Measurements from ENCODE around the gene AMH. TPM values are rescaled to one million over a fixed set of nuclear protein-coding genes. Genes with fewer than 3 reads are reported as not detected.

The AMH gene
- total and polyA plus RNA-seq, 7 experiments from 2014 or later = 0.37 to 12.9 (median 4.6) TPM; not detected in 2

GRCh38 chr19:2221250-2221831, 27.8 kb upstream of the AMH start:
- H3K4me3 Mint-ChIP-seq = no peak overlapping the region
- H3K36me3 Mint-ChIP-seq = peaks cover 3 to 22% (median 6%) of the 10 kb centered on the region in 5 donors
- ATAC-seq = no peak
- peaks cover 0 to 6% of the 10 kb centered on the region in 2 donors for H3K4me1 ChIP-seq (ENCODE audit: control insufficient read depth in 2 of 2, insufficient read depth in 2 of 2, low read length in 2 of 2)
- ChIA-PET CTCF (interaction anchor here (0.6 kb wide), 1 partner anchor 546 kb away, joined by 3 read pairs; no protein-coding TSS in a partner anchor), POLR2A (no interaction called here)
- H3K4me1 Mint-ChIP-seq = peaks cover 0 to 4% (median 0%) of the 10 kb centered on the region in 7 donors
- H3K27ac ChIP-seq (ENCODE audit: low read depth, low read length) = no peak overlapping the region
- H3K27me3 ChIP-seq (ENCODE audit: control insufficient read depth in 2 of 2, insufficient read depth in 2 of 2, low read length in 2 of 2) = no peaks in the 10 kb centered on the region
- intact Hi-C loops (cut with micrococcal nuclease) = no loop called here
- no peaks in the 10 kb centered on the region for H3K9me3 Mint-ChIP-seq
- no peaks in the 10 kb centered on the region for H3K27me3 Mint-ChIP-seq
- no peak for DNase-seq
- H3K9me3 ChIP-seq (ENCODE audit: control insufficient read depth in 2 of 3, low read length in 3 of 3) = no peaks in the 10 kb centered on the region
- H3K4me3 ChIP-seq (ENCODE audit: low read length) = no peak overlapping the region
- H3K27ac Mint-ChIP-seq = no peak overlapping the region
- peaks cover 0 to 84% (median 9%) of the 10 kb centered on the region in 3 experiments for H3K36me3 ChIP-seq (ENCODE audit: control insufficient read depth in 2 of 3, insufficient read depth in 3 of 3, low read length in 3 of 3)

- Mint-ChIP-seq H3K4me1 (peaks cover 0 to 4% (median 0%) of the 10 kb centered on the region in 7 donors), H3K4me3 (no peak overlapping the region), H3K27me3 (no peaks in the 10 kb centered on the region), H3K27ac (no peak overlapping the region), H3K9me3 (no peaks in the 10 kb centered on the region), H3K36me3 (peaks cover 3 to 20% (median 5%) of the 10 kb centered on the region in 5 donors)
- no peak overlapping the region for H3K4me3 ChIP-seq (ENCODE audit: low read length)
- intact Hi-C loops (cut with micrococcal nuclease) = no loop called here
- ChIA-PET CTCF (interaction anchor here (0.6 kb wide), 1 partner anchor 547 kb away, joined by 3 read pairs; no protein-coding TSS in a partner anchor), POLR2A (no interaction called here)
- peaks cover 0 to 6% of the 10 kb centered on the region in 2 donors for H3K4me1 ChIP-seq (ENCODE audit: control insufficient read depth in 2 of 2, insufficient read depth in 2 of 2, low read length in 2 of 2)
- no peak overlapping the region for H3K27ac ChIP-seq (ENCODE audit: low read depth, low read length)
- no peaks in the 10 kb centered on the region for H3K9me3 ChIP-seq (ENCODE audit: control insufficient read depth in 2 of 3, low read length in 3 of 3)
- ATAC-seq = no peak
- peaks cover 0 to 83% (median 9%) of the 10 kb centered on the region in 3 experiments for H3K36me3 ChIP-seq (ENCODE audit: control insufficient read depth in 2 of 3, insufficient read depth in 3 of 3, low read length in 3 of 3)
- DNase-seq = no peak
- no peaks in the 10 kb centered on the region for H3K27me3 ChIP-seq (ENCODE audit: control insufficient read depth in 2 of 2, insufficient read depth in 2 of 2, low read length in 2 of 2)
Measured at GRCh38 chr19:2221918-2222317, 27.2 kb upstream of the AMH start.

GRCh38 chr19:2223391-2223790, 25.7 kb upstream of the AMH start:
- Mint-ChIP-seq H3K4me3 (no peak overlapping the region), H3K27ac (no peak overlapping the region), H3K4me1 (peaks cover 0 to 4% (median 0%) of the 10 kb centered on the region in 7 donors), H3K27me3 (no peaks in the 10 kb centered on the region), H3K9me3 (no peaks in the 10 kb centered on the region), H3K36me3 (peaks cover 0 to 16% (median 3%) of the 10 kb centered on the region in 5 donors)
- Histone ChIP-seq H3K9me3 (ENCODE audit: control insufficient read depth in 2 of 3, low read length in 3 of 3) (no peaks in the 10 kb centered on the region), H3K4me1 (ENCODE audit: control insufficient read depth in 2 of 2, insufficient read depth in 2 of 2, low read length in 2 of 2) (peaks cover 0 to 6% of the 10 kb centered on the region in 2 donors), H3K27ac (ENCODE audit: low read depth, low read length) (no peak overlapping the region), H3K36me3 (ENCODE audit: control insufficient read depth in 2 of 3, insufficient read depth in 3 of 3, low read length in 3 of 3) (peaks cover 0 to 77% (median 9%) of the 10 kb centered on the region in 3 experiments), H3K27me3 (ENCODE audit: control insufficient read depth in 2 of 2, insufficient read depth in 2 of 2, low read length in 2 of 2) (no peaks in the 10 kb centered on the region), H3K4me3 (ENCODE audit: low read length) (no peak overlapping the region)
- intact Hi-C loops (cut with micrococcal nuclease) = no loop called here
- CTCF ChIA-PET = no interaction called here
- no peak for DNase-seq
- no peak for ATAC-seq
- POLR2A ChIA-PET = interaction anchor here (0.6 kb wide), 1 partner anchor 292 kb away, joined by 3 read pairs; no protein-coding TSS in a partner anchor

- Mint-ChIP-seq H3K9me3 (no peaks in the 10 kb centered on the region), H3K27ac (peak overlapping the region in 3 of 9 donors; percentile 58 to 65 (median 59)), H3K4me3 (no peak overlapping the region), H3K27me3 (no peaks in the 10 kb centered on the region), H3K4me1 (peaks cover 0 to 4% (median 0%) of the 10 kb centered on the region in 7 donors), H3K36me3 (peaks cover 0 to 16% (median 3%) of the 10 kb centered on the region in 5 donors)
- DNase-seq = no peak
- intact Hi-C loops (cut with micrococcal nuclease) = no loop called here
- no peaks in the 10 kb centered on the region for H3K27me3 ChIP-seq (ENCODE audit: control insufficient read depth in 2 of 2, insufficient read depth in 2 of 2, low read length in 2 of 2)
- H3K9me3 ChIP-seq (ENCODE audit: control insufficient read depth in 2 of 3, low read length in 3 of 3) = no peaks in the 10 kb centered on the region
- no peak overlapping the region for H3K27ac ChIP-seq (ENCODE audit: low read depth, low read length)
- ATAC-seq = peak; percentile 54
- H3K4me1 ChIP-seq (ENCODE audit: control insufficient read depth in 2 of 2, insufficient read depth in 2 of 2, low read length in 2 of 2) = peaks cover 0 to 6% of the 10 kb centered on the region in 2 donors
- CTCF ChIA-PET = no interaction called here
- POLR2A ChIA-PET = no interaction called here
- H3K36me3 ChIP-seq (ENCODE audit: control insufficient read depth in 2 of 3, insufficient read depth in 3 of 3, low read length in 3 of 3) = peaks cover 0 to 83% (median 9%) of the 10 kb centered on the region in 3 experiments
- no peak overlapping the region for H3K4me3 ChIP-seq (ENCODE audit: low read length)
Measured at GRCh38 chr19:2223959-2224358, 25.2 kb upstream of the AMH start.

- Mint-ChIP-seq H3K4me1 (peaks cover 0 to 4% (median 0%) of the 10 kb centered on the region in 7 donors), H3K36me3 (peaks cover 0 to 16% (median 3%) of the 10 kb centered on the region in 5 donors), H3K4me3 (peak overlapping the region in 1 of 10 donors; percentile 48), H3K27me3 (no peaks in the 10 kb centered on the region), H3K9me3 (no peaks in the 10 kb centered on the region), H3K27ac (no peak overlapping the region)
- intact Hi-C loops (cut with micrococcal nuclease) = no loop called here
- Histone ChIP-seq H3K36me3 (ENCODE audit: control insufficient read depth in 2 of 3, insufficient read depth in 3 of 3, low read length in 3 of 3) (peaks cover 0 to 84% (median 9%) of the 10 kb centered on the region in 3 experiments), H3K4me1 (ENCODE audit: control insufficient read depth in 2 of 2, insufficient read depth in 2 of 2, low read length in 2 of 2) (peaks cover 0 to 6% of the 10 kb centered on the region in 2 donors), H3K9me3 (ENCODE audit: control insufficient read depth in 2 of 3, low read length in 3 of 3) (no peaks in the 10 kb centered on the region), H3K4me3 (ENCODE audit: low read length) (no peak overlapping the region), H3K27me3 (ENCODE audit: control insufficient read depth in 2 of 2, insufficient read depth in 2 of 2, low read length in 2 of 2) (no peaks in the 10 kb centered on the region), H3K27ac (ENCODE audit: low read depth, low read length) (no peak overlapping the region)
- POLR2A ChIA-PET = no interaction called here
- CTCF ChIA-PET = no interaction called here
- no peak for ATAC-seq
- no peak for DNase-seq
Measured at GRCh38 chr19:2224754-2225349, 24.3 kb upstream of the AMH start.

- peaks cover 0 to 4% (median 0%) of the 10 kb centered on the region in 7 donors for H3K4me1 Mint-ChIP-seq
- Histone ChIP-seq H3K27ac (ENCODE audit: low read depth, low read length) (no peak overlapping the region), H3K36me3 (ENCODE audit: control insufficient read depth in 2 of 3, insufficient read depth in 3 of 3, low read length in 3 of 3) (peaks cover 0 to 84% (median 4%) of the 10 kb centered on the region in 3 experiments), H3K9me3 (ENCODE audit: control insufficient read depth in 2 of 3, low read length in 3 of 3) (no peaks in the 10 kb centered on the region), H3K27me3 (ENCODE audit: control insufficient read depth in 2 of 2, insufficient read depth in 2 of 2, low read length in 2 of 2) (no peaks in the 10 kb centered on the region), H3K4me3 (ENCODE audit: low read length) (no peak overlapping the region), H3K4me1 (ENCODE audit: control insufficient read depth in 2 of 2, insufficient read depth in 2 of 2, low read length in 2 of 2) (peaks cover 0 to 6% of the 10 kb centered on the region in 2 donors)
- peak overlapping the region in 1 of 9 donors; percentile 11 for H3K27ac Mint-ChIP-seq
- intact Hi-C loops (cut with micrococcal nuclease) = no loop called here
- ChIA-PET POLR2A (no interaction called here), CTCF (no interaction called here)
- H3K9me3 Mint-ChIP-seq = no peaks in the 10 kb centered on the region
- H3K36me3 Mint-ChIP-seq = peaks cover 0 to 16% (median 3%) of the 10 kb centered on the region in 5 donors
- H3K4me3 Mint-ChIP-seq = no peak overlapping the region
- no peak for DNase-seq
- H3K27me3 Mint-ChIP-seq = no peaks in the 10 kb centered on the region
- ATAC-seq = no peak
Measured at GRCh38 chr19:2225415-2226050, 23.6 kb upstream of the AMH start.
